ENCODE data around the gene APOL4. TPM values are rescaled to one million over a fixed set of nuclear protein-coding genes. Genes with fewer than 3 reads are reported as not detected.
A peak's percentile ranks its signal among the peaks of the same experiment; 100 is the strongest.

The APOL4 gene
- total RNA-seq, 2 experiments from 2014 or later, result not detected

DNA sequence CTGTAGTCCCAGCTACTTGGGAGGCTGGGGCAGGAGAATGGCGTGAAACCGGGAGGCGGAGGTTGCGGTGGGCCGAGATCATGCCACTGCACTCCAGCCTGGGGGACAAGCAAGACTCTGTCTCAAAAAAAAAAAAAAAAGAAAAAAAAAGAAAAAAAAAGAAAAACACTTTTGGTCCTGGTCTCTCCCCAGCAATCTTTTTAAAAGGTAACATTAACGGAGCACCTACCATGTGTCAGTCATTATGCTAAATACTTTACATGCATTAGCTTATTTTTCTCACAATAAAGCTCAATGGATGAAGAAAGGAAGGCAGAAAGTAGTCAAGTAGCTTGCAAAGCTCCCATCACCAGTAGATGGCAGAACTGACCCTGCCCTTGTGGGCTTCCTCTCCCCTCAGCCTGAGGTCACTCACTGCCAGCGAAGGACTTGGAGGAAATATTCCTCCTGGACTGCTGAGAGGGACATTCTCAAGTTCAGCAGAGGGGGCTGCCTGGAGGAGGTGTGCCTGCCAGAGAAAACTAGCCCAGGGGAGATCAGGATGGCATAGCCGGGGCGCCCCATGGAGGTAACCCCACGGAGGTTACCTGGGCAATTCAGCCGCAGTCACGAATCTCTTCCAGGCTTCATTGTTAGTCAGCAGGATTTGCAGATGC is 56.6 kb downstream of the APOL4 start:
- H3K9me3 ChIP-seq (ENCODE audit: control insufficient read depth in 1 of 2, insufficient read depth in 1 of 2, low read length in 2 of 2), result no peaks in the 10 kb centered on the region
- POLR2A ChIA-PET, result interaction anchor here (1.2 kb wide), 1 partner anchor 16 kb away, joined by 3 read pairs; the partner anchor contains the start of gene APOL3
- peak; percentile 62 for ATAC-seq (ENCODE audit: poor library complexity)
- H3K27me3 ChIP-seq (ENCODE audit: control insufficient read depth in 1 of 2, insufficient read depth in 2 of 2, low read length in 2 of 2), result no peaks in the 10 kb centered on the region
- peaks cover 21% of the 10 kb centered on the region for H3K4me1 ChIP-seq (ENCODE audit: insufficient read depth, low read length)
- H3K4me3 ChIP-seq (ENCODE audit: low read length), result no peak overlapping the region
- no peaks in the 10 kb centered on the region for H3K27me3 Mint-ChIP-seq
- TF ChIP-seq, protein P1, sequence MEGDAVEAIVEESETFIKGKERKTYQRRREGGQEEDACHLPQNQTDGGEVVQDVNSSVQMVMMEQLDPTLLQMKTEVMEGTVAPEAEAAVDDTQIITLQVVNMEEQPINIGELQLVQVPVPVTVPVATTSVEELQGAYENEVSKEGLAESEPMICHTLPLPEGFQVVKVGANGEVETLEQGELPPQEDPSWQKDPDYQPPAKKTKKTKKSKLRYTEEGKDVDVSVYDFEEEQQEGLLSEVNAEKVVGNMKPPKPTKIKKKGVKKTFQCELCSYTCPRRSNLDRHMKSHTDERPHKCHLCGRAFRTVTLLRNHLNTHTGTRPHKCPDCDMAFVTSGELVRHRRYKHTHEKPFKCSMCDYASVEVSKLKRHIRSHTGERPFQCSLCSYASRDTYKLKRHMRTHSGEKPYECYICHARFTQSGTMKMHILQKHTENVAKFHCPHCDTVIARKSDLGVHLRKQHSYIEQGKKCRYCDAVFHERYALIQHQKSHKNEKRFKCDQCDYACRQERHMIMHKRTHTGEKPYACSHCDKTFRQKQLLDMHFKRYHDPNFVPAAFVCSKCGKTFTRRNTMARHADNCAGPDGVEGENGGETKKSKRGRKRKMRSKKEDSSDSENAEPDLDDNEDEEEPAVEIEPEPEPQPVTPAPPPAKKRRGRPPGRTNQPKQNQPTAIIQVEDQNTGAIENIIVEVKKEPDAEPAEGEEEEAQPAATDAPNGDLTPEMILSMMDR (IDR thresholded peaks at IDR 0.05), result peak; percentile 51
- H3K9me3 Mint-ChIP-seq, result no peaks in the 10 kb centered on the region
- CTCF ChIA-PET, result interaction anchor here (0.7 to 1.5 kb wide), 5 partner anchors 21 to 37 kb away, joined by 3 to 8 read pairs (median 6); no protein-coding TSS in a partner anchor
- peaks cover 97% of the 10 kb centered on the region for H3K36me3 Mint-ChIP-seq (ENCODE audit: low read depth)
- H3K27ac Mint-ChIP-seq, result peak overlapping the region; percentile 64
- DNase-seq, result peak in 5 of 14 experiments; percentile 34 to 70 (median 47)
- intact Hi-C loops (cut with DNase I, micrococcal nuclease), result loop anchor here (1.0 to 5.0 kb wide), 2 partner anchors 35 to 77 kb away; no protein-coding TSS in a partner anchor
- no peak overlapping the region for H3K4me3 Mint-ChIP-seq
- peaks cover 27% of the 10 kb centered on the region for H3K4me1 Mint-ChIP-seq (ENCODE audit: low read depth)
- no peak overlapping the region for H3K27ac ChIP-seq (ENCODE audit: low read depth in 1 of 2, low read length in 2 of 2)
- H3K36me3 ChIP-seq (ENCODE audit: insufficient read depth, low read length), result peaks cover 93% of the 10 kb centered on the region

DNA sequence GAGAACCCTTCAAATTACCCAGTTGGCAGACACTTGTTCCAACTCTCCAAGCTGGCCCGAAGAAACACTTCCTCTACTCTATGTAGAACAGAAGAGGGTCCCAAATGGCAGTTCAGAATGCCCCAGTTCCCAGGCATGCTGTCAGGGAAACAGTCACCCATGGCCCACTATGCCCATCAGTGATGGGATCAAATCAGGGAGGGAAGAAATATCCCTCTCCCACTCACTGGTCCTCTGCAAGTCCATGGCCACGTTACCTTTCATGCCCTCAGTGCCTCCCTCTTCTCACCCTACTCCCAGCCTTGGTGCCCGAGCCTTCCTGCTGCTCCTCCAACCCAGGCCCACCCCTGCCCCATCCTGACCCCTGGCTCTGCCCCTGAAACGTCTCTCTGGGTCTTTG is 57.7 kb downstream of the APOL4 start:
- H3K4me3 ChIP-seq (ENCODE audit: low read length), result no peak overlapping the region
- no peaks in the 10 kb centered on the region for H3K27me3 Mint-ChIP-seq
- H3K27ac Mint-ChIP-seq, result peak overlapping the region; percentile 20
- peaks cover 23% of the 10 kb centered on the region for H3K4me1 Mint-ChIP-seq (ENCODE audit: low read depth)
- intact Hi-C loops (cut with DNase I, micrococcal nuclease), result no loop called here
- DNase-seq (no peak), ATAC-seq (ENCODE audit: poor library complexity) (no peak)
- no peak overlapping the region for H3K4me3 Mint-ChIP-seq
- peaks cover 91% of the 10 kb centered on the region for H3K36me3 Mint-ChIP-seq (ENCODE audit: low read depth)
- H3K4me1 ChIP-seq (ENCODE audit: insufficient read depth, low read length), result peaks cover 18% of the 10 kb centered on the region
- H3K9me3 Mint-ChIP-seq, result no peaks in the 10 kb centered on the region
- TF ChIP-seq, protein P1 (IDR thresholded peaks at IDR 0.05), result no peak
- H3K9me3 ChIP-seq (ENCODE audit: control insufficient read depth in 1 of 2, insufficient read depth in 1 of 2, low read length in 2 of 2), result no peaks in the 10 kb centered on the region
- no peak overlapping the region for H3K27ac ChIP-seq (ENCODE audit: low read depth in 1 of 2, low read length in 2 of 2)
- H3K27me3 ChIP-seq (ENCODE audit: control insufficient read depth in 1 of 2, insufficient read depth in 2 of 2, low read length in 2 of 2), result no peaks in the 10 kb centered on the region
- CTCF ChIA-PET, result no interaction called here
- H3K36me3 ChIP-seq (ENCODE audit: insufficient read depth, low read length), result peaks cover 85% of the 10 kb centered on the region
- POLR2A ChIA-PET, result no interaction called here

DNA sequence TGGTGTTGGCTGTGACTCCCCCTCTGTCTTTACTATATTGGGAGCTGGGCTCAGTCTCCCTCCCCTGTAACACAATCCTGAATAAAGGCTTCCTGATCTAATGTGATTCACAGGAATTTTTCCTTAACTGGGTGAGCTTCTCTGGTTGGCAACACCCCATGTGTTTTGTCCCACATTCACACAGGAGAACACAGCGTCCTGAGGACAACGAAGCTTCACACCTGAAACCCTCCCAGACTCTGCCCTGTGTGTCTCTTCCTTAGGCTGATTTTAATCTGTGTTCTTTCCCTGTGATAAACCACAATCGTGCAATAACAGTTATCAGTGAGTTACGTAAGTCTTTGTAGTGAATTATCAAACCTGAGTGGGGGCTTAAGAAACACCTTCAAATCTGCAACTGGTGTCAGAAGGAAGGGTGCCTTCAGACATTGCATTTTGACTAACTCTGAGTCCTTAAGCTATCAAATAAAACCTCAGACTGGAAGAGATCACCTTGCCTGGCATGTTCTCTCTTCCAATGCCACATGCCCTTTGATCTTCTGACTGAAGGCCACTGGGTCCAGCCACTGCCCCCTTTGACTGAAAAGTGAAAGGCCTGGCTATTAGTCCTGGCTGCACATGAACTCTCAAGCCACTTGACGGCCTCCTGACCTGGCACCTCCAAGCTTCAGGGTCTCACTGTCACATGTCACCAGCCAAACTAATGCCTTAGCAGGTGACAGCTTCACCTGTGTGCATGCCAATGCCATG is 58.4 kb downstream of the APOL4 start:
- intact Hi-C loops (cut with DNase I, micrococcal nuclease), result no loop called here
- ChIA-PET POLR2A (interaction anchor here (0.8 to 2.5 kb wide), 2 partner anchors 9 to 17 kb away, joined by 3 to 8 read pairs; partner anchors contain the start of gene APOL3), CTCF (interaction anchor here (0.6 kb wide), 1 partner anchor 189 kb away, joined by 3 read pairs; no protein-coding TSS in a partner anchor)
- Histone ChIP-seq H3K9me3 (ENCODE audit: control insufficient read depth in 1 of 2, insufficient read depth in 1 of 2, low read length in 2 of 2) (no peaks in the 10 kb centered on the region), H3K4me1 (ENCODE audit: insufficient read depth, low read length) (peaks cover 11% of the 10 kb centered on the region), H3K4me3 (ENCODE audit: low read length) (no peak overlapping the region), H3K27ac (ENCODE audit: low read depth in 1 of 2, low read length in 2 of 2) (peak overlapping the region in 1 of 2 donors; percentile 16), H3K27me3 (ENCODE audit: control insufficient read depth in 1 of 2, insufficient read depth in 2 of 2, low read length in 2 of 2) (no peaks in the 10 kb centered on the region), H3K36me3 (ENCODE audit: insufficient read depth, low read length) (peaks cover 77% of the 10 kb centered on the region)
- Mint-ChIP-seq H3K4me3 (peak overlapping the region; percentile 20), H3K4me1 (ENCODE audit: low read depth) (peaks cover 23% of the 10 kb centered on the region), H3K9me3 (no peaks in the 10 kb centered on the region), H3K27me3 (no peaks in the 10 kb centered on the region), H3K36me3 (ENCODE audit: low read depth) (peaks cover 87% of the 10 kb centered on the region), H3K27ac (peak overlapping the region; percentile 76)
- peak; percentile 30 for ATAC-seq (ENCODE audit: poor library complexity)
- no peak for DNase-seq
- TF ChIP-seq, protein P1 (IDR thresholded peaks at IDR 0.05), result no peak
